Muscle layer of duodenum (tissue), 2 donors: ENCODE data around the gene C7orf33.

Experiments
- H3K27ac ChIP-seq: one replicate; pipeline ENCODE4 v1.7.0; 2013; ENCODE audit warnings: mild to moderate bottlenecking, low read length
- H3K27me3 ChIP-seq: one replicate; pipeline ENCODE4 v1.7.0; 2013; ENCODE audit warnings: low read depth, mild to moderate bottlenecking, control low read depth, low read length
- H3K36me3 ChIP-seq, 2 donors: one replicate each; pipeline ENCODE4 v1.7.0; 2013; ENCODE audit warnings: low read length in 2 of 2, control low read depth in 1 of 2, mild to moderate bottlenecking in 1 of 2; ENCODE audit not compliant: insufficient read depth in 2 of 2, control insufficient read depth in 1 of 2
- H3K4me1 ChIP-seq, 2 donors: one replicate each; pipeline ENCODE4 v1.7.0; 2013; ENCODE audit warnings: low read length in 2 of 2, mild to moderate bottlenecking in 2 of 2, control low read depth in 1 of 2, moderate library complexity in 1 of 2; ENCODE audit not compliant: insufficient read depth in 2 of 2, control insufficient read depth in 1 of 2
- H3K4me3 ChIP-seq, 2 donors: one replicate each; pipeline ENCODE4 v1.7.0; 2013; ENCODE audit warnings: low read length in 2 of 2, low read depth in 1 of 2, mild to moderate bottlenecking in 1 of 2
- H3K9me3 ChIP-seq, 2 donors: one replicate each; pipeline ENCODE4 v1.7.0; 2013; ENCODE audit warnings: low read length in 2 of 2, control low read depth in 1 of 2, mild to moderate bottlenecking in 1 of 2; ENCODE audit not compliant: control insufficient read depth in 1 of 2
- donor health status: healthy.

The C7orf33 gene, protein sequence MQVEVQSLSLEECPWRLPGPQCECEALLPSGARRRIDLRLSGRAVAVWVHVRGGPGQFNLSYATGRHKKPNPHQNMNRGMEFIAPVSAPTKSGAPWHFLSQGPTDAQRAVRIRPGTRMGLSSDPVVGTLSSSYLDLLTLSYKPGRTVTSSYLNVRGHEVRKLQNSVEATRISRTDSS

GRCh38 chr7:148590471-148590870 is at the start of gene C7orf33:
Gene C7orf33, plus strand, starts transcription at chr7:148590766. Its CDS starts 160 bp downstream, at chr7:148590926.
- H3K36me3 ChIP-seq, result no peaks in the 10 kb centered on the region
- no peaks in the 10 kb centered on the region for H3K27me3 ChIP-seq
- H3K27ac ChIP-seq, result no peak within 1 kb of the TSS

DNA sequence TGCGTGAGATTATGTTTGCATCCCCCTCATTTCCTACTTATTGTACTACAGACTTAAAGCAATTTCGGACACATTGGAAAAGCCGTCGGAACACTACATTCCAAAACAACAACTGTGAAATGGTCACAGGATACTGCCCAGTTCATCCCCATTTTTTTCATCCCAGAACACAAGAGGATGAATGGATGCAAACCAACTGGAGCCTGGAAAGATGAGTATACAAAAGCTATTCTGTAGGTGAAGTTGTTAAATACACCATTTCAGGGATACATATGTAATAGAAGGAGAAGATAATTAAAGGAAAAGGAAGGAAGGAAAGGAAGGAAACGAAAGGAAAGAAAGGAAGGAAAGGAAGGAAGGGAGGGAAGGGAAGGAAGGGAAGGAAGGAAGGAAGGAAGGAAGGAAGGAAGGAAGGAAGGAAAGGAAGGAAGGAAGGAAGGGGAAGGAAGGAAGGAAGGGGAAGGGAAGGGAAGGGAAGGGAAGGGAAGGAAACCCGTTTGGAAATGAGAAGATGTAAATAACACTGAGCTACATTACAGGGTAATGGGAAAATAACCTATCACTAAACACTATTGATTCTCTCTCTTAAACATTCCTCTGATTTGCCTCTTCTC is 48.6 kb upstream of the C7orf33 start:
- no peaks in the 10 kb centered on the region for H3K9me3 ChIP-seq
- H3K4me1 ChIP-seq, result peaks cover 0 to 3% of the 10 kb centered on the region in 2 donors
- no peak overlapping the region for H3K4me3 ChIP-seq
- H3K27ac ChIP-seq, result no peak overlapping the region
- H3K27me3 ChIP-seq, result no peaks in the 10 kb centered on the region
- H3K36me3 ChIP-seq, result no peaks in the 10 kb centered on the region

More at GRCh38 chr7:148590471-148590870, at the start of gene C7orf33:
- H3K9me3 ChIP-seq, result no peaks in the 10 kb centered on the region
- no peaks in the 10 kb centered on the region for H3K4me1 ChIP-seq
- no peak within 1 kb of the TSS for H3K4me3 ChIP-seq

- no peak overlapping the region for H3K4me3 ChIP-seq
- no peak overlapping the region for H3K27ac ChIP-seq
- no peaks in the 10 kb centered on the region for H3K36me3 ChIP-seq
- no peaks in the 10 kb centered on the region for H3K27me3 ChIP-seq
- peaks cover 0 to 3% of the 10 kb centered on the region in 2 donors for H3K4me1 ChIP-seq
- H3K9me3 ChIP-seq, result no peaks in the 10 kb centered on the region
These were observed 47.3 kb upstream of the C7orf33 start for GRCh38 chr7:148543302-148543701.

- Histone ChIP-seq H3K4me1 (peaks cover 0 to 1% of the 10 kb centered on the region in 2 donors), H3K4me3 (no peak overlapping the region), H3K27ac (no peak overlapping the region), H3K9me3 (no peaks in the 10 kb centered on the region), H3K27me3 (no peaks in the 10 kb centered on the region), H3K36me3 (no peaks in the 10 kb centered on the region)
These were observed 45.4 kb upstream of the C7orf33 start for GRCh38 chr7:148545172-148545571.

- Histone ChIP-seq H3K27me3 (no peaks in the 10 kb centered on the region), H3K9me3 (no peaks in the 10 kb centered on the region), H3K36me3 (no peaks in the 10 kb centered on the region), H3K4me3 (no peak overlapping the region), H3K4me1 (no peaks in the 10 kb centered on the region), H3K27ac (no peak overlapping the region)
These were observed 44.6 kb upstream of the C7orf33 start for GRCh38 chr7:148545932-148546331.

- H3K9me3 ChIP-seq, result no peaks in the 10 kb centered on the region
- H3K27ac ChIP-seq, result no peak overlapping the region
- no peaks in the 10 kb centered on the region for H3K4me1 ChIP-seq
- no peaks in the 10 kb centered on the region for H3K36me3 ChIP-seq
- no peak overlapping the region for H3K4me3 ChIP-seq
- H3K27me3 ChIP-seq, result no peaks in the 10 kb centered on the region
These were observed 43.7 kb upstream of the C7orf33 start for GRCh38 chr7:148546857-148547256.

GRCh38 chr7:148547951-148548350 is 42.6 kb upstream of the C7orf33 start:
- Histone ChIP-seq H3K36me3 (no peaks in the 10 kb centered on the region), H3K9me3 (no peaks in the 10 kb centered on the region), H3K4me3 (no peak overlapping the region), H3K27me3 (no peaks in the 10 kb centered on the region), H3K27ac (no peak overlapping the region), H3K4me1 (no peaks in the 10 kb centered on the region)

- Histone ChIP-seq H3K36me3 (no peaks in the 10 kb centered on the region), H3K4me1 (no peaks in the 10 kb centered on the region), H3K27ac (no peak overlapping the region), H3K4me3 (no peak overlapping the region), H3K9me3 (no peaks in the 10 kb centered on the region), H3K27me3 (no peaks in the 10 kb centered on the region)
These were observed 36.6 kb upstream of the C7orf33 start for GRCh38 chr7:148553979-148554378.

GRCh38 chr7:148556892-148557291 is 33.7 kb upstream of the C7orf33 start:
- no peaks in the 10 kb centered on the region for H3K36me3 ChIP-seq
- H3K27me3 ChIP-seq, result no peaks in the 10 kb centered on the region
- H3K27ac ChIP-seq, result no peak overlapping the region
- no peak overlapping the region for H3K4me3 ChIP-seq
- no peaks in the 10 kb centered on the region for H3K9me3 ChIP-seq
- no peaks in the 10 kb centered on the region for H3K4me1 ChIP-seq

DNA sequence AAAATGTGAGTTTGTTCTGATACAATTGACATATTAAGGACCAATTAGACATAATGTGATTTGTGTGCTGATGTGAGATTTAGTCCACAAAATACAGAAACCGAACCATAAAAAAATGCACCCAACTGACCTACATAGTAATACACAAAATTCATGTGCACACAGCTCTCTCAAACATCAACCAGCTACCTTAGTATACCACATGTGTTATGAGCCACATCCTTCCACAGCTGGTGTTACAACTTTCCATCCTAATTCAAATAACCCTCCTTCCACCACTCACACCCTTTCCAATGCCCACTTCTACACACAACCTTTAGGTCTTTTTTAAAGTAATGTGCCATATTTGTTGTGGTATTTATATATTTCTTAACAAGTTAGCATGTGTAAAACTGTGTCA is 31.7 kb upstream of the C7orf33 start:
- Histone ChIP-seq H3K4me3 (no peak overlapping the region), H3K9me3 (no peaks in the 10 kb centered on the region), H3K4me1 (peaks cover 0 to 3% of the 10 kb centered on the region in 2 donors), H3K36me3 (no peaks in the 10 kb centered on the region), H3K27me3 (no peaks in the 10 kb centered on the region), H3K27ac (no peak overlapping the region)

- H3K4me3 ChIP-seq, result no peak overlapping the region
- H3K27me3 ChIP-seq, result no peaks in the 10 kb centered on the region
- no peak overlapping the region for H3K27ac ChIP-seq
- peaks cover 0 to 6% of the 10 kb centered on the region in 2 donors for H3K4me1 ChIP-seq
- H3K9me3 ChIP-seq, result no peaks in the 10 kb centered on the region
- no peaks in the 10 kb centered on the region for H3K36me3 ChIP-seq
These were observed 29.5 kb upstream of the C7orf33 start for GRCh38 chr7:148561099-148561498.
